Spleen (tissue), 7 donors: Measurements from ENCODE around the gene MMP25.

Source experiments
- POLR2A ChIP-seq, 3 donors: fragments of 450-650 bp; IDR thresholded peaks; one replicate each; pipeline ENCODE4 v1.5.1; 2017; ENCODE audit warnings: antibody characterized with exemption in 3 of 3, mild to moderate bottlenecking in 1 of 3
- TF ChIP-seq, protein P1 (sequence below), 11 experiments: fragments of 200-600 bp in 7 of 11; fragments of 450-650 bp in 4 of 11; sonication (generic) in 4 of 11; IDR thresholded peaks in 8 of 11; conservative IDR thresholded peaks in 3 of 11; 1 replicate in 7 of 11; 2 replicates in 4 of 11; pipeline versions ENCODE4 v1.4.0 to v1.8.0; 2016 to 2021; ENCODE audit warnings: antibody characterized with exemption in 11 of 11, inconsistent platforms in 4 of 11, mild to moderate bottlenecking in 1 of 11
- donor health status: DM: no; HTN: no; CAD: no; lungs with moderate emphysema.
- donor health status: DM: no; HTN: no; CAD: no.
- donor health status: DM: no; HTN: no; CAD: no.

- TF ChIP-seq POLR2A (IDR thresholded peaks at IDR 0.05), result no peak
- TF ChIP-seq, protein P1, sequence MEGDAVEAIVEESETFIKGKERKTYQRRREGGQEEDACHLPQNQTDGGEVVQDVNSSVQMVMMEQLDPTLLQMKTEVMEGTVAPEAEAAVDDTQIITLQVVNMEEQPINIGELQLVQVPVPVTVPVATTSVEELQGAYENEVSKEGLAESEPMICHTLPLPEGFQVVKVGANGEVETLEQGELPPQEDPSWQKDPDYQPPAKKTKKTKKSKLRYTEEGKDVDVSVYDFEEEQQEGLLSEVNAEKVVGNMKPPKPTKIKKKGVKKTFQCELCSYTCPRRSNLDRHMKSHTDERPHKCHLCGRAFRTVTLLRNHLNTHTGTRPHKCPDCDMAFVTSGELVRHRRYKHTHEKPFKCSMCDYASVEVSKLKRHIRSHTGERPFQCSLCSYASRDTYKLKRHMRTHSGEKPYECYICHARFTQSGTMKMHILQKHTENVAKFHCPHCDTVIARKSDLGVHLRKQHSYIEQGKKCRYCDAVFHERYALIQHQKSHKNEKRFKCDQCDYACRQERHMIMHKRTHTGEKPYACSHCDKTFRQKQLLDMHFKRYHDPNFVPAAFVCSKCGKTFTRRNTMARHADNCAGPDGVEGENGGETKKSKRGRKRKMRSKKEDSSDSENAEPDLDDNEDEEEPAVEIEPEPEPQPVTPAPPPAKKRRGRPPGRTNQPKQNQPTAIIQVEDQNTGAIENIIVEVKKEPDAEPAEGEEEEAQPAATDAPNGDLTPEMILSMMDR (IDR thresholded peaks at IDR 0.05 in 8 of 11, conservative IDR thresholded peaks at IDR 0.05 in 3 of 11), result peak; percentile 39 to 81 (median 63)
Measured at GRCh38 chr16:3003582-3004270, 42.6 kb upstream of the MMP25 start.
